ENCODE data around the gene PHACTR1.

- TF ChIP-seq CTCF (IDR thresholded peaks at IDR 0.05) (no peak), POLR2AphosphoS5 (IDR thresholded peaks at IDR 0.05; ENCODE audit: low read depth, low read length) (no peak), SIN3A (IDR thresholded peaks at IDR 0.05; ENCODE audit: borderline replicate concordance, insufficient read depth, low read depth, low read length) (no peak)
Measured at GRCh38 chr6:13146442-13146841, 429.9 kb downstream of the PHACTR1 start.
